Measurements from ENCODE around the gene SPRED2.

- TF ChIP-seq REST (IDR thresholded peaks at IDR 0.05; ENCODE audit: insufficient read depth in 1 of 2, low read depth in 2 of 2, low read length in 2 of 2): no peak
- no peak for TF ChIP-seq TAF1 (IDR thresholded peaks at IDR 0.05; ENCODE audit: borderline replicate concordance, insufficient read depth, low read length)
- TF ChIP-seq POLR2AphosphoS5 (IDR thresholded peaks at IDR 0.05; ENCODE audit: low read depth, low read length): no peak
- no peak for TF ChIP-seq SIN3A (IDR thresholded peaks at IDR 0.05; ENCODE audit: borderline replicate concordance, insufficient read depth, low read length)
- TF ChIP-seq FOXP2 (optimal IDR thresholded peaks at IDR 0.05; ENCODE audit: borderline replicate concordance, extremely low read depth, extremely low read length, insufficient read depth): no peak
These were observed 114.6 kb downstream of the SPRED2 start for GRCh38 chr2:65317841-65318240.

All from PFSK-1 (cell line).